Retinal pigment epithelial cell (primary cell): ENCODE results near the gene ARFGAP1.
"Not testable (repeated sequence)": the region's sequence is repeated elsewhere in the genome, so short reads cannot be mapped to it uniquely, and the experiment has no call there.

Experiments
- DNase-seq: peaks from one replicate; pipeline ENCODE4 v3.0.0-alpha.2; 2010; ENCODE audit warnings: low read depth
- H3K4me3 ChIP-seq: 2 replicates; pipeline ENCODE4 v1.5.1; 2011; ENCODE audit warnings: mild to moderate bottlenecking, low read length, control low read depth, moderate library complexity
- TF ChIP-seq, protein P1 (sequence below): conservative IDR thresholded peaks from 2 replicates; pipeline ENCODE4 v1.5.1; 2011; ENCODE audit warnings: low read depth, low read length, control low read depth, inconsistent platforms

Gene ARFGAP1

DNA sequence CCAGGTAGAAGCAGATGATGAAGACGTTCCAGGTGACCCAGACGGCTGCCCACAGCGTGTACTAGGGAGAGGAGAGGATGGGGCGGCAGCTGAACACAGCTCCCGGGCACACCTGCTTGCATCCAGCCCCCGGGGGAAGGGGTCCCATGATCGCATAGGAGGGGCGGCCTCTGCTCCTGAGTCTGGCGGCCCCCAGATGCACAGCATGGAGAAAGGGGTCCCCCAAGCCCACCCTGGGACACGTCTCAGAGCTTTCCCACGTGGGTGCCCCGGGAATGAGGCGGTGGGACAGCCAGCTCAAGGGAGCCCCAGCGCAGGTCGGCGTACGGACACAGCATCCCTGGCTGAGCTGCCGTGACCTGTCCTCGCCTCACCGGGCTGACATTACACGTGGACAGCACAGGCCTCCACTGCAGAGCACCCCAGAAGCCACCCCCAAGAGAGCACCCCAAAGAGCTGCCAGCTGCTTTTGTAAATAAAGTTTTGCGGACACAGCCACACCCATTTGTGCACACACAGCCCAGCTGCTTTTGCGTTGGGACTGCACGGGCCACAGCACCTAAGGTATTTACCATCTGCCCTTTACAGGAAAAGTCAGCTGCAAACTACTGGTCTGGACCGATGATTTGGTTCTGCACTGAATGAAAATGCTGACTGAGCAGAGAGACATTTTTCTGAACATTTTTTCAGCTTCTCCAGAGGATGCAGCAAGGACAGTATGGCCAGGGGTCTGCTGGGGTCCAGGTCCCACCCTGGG, 23.6 kb upstream of the ARFGAP1 start:
- H3K4me3 ChIP-seq, result no peak overlapping the region
- TF ChIP-seq, protein P1, sequence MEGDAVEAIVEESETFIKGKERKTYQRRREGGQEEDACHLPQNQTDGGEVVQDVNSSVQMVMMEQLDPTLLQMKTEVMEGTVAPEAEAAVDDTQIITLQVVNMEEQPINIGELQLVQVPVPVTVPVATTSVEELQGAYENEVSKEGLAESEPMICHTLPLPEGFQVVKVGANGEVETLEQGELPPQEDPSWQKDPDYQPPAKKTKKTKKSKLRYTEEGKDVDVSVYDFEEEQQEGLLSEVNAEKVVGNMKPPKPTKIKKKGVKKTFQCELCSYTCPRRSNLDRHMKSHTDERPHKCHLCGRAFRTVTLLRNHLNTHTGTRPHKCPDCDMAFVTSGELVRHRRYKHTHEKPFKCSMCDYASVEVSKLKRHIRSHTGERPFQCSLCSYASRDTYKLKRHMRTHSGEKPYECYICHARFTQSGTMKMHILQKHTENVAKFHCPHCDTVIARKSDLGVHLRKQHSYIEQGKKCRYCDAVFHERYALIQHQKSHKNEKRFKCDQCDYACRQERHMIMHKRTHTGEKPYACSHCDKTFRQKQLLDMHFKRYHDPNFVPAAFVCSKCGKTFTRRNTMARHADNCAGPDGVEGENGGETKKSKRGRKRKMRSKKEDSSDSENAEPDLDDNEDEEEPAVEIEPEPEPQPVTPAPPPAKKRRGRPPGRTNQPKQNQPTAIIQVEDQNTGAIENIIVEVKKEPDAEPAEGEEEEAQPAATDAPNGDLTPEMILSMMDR, result no peak
- no peak for DNase-seq

DNA sequence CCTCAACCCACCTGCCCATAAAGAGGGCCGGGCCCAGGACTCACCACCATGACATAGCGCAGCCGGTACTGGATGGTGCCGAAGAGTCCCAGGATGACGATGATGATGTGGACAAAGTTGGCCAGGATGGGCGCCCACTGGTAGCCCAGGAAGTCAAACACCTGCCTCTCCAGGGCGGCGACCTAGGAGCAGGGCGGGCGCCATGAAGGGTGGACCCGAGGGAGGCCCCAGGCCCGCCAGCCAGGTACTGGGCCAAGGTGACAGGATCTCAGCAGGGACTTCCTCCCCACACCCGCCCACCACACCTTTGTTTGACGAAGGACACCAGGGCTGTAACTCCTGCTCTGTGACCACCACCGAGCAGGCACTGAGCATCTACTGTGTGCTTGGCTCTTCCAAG, 22.7 kb upstream of the ARFGAP1 start:
- TF ChIP-seq, protein P1, result no peak
- no peak overlapping the region for H3K4me3 ChIP-seq
- no peak for DNase-seq

GRCh38 chr20:63251350-63251749, 21.3 kb upstream of the ARFGAP1 start:
- not testable (repeated sequence) for H3K4me3 ChIP-seq, DNase-seq
- TF ChIP-seq, protein P1, result peak; percentile 45

DNA sequence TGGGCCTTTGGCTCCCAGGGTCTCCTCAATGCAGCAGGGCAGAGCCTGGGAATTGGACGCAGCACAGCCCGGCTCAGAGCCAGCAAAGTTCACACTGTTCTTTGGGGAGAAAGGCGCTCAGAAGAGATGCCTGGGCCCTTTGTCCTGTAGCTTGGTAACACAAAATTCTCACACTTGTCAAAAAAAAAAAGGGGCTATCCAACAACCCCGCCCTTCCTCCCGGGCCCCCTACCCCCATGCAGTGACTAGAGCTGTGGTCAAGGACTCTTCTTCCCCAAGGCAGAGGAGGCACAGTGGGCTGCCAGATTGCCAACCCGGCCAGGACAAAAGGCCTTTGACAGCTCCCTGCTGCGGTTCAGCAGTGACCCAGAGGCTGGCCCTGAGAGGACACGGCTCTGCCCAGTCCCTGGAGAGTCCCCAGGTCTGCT, 20.3 kb upstream of the ARFGAP1 start:
- TF ChIP-seq, protein P1, result no peak
- H3K4me3 ChIP-seq, result no peak overlapping the region
- no peak for DNase-seq

DNA sequence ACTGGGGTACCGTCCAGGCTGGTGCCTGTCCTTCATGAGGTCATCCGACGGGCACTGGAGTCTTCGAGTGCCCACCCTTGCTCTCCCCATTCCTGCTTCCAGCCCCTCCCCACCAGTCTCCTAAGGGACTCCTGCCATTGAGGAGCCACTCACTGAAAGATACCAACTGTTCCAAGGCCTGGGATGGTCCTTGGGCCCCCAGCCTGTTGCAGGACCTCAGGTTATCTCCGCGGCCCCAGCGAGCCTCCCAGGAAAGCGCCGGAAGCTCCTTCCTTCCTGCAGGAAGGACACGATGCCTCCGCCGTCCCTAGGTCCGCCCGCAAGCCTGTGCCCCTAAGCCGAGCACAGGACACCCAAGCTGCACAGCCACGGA, 19.6 kb upstream of the ARFGAP1 start:
- TF ChIP-seq, protein P1, result no peak
- H3K4me3 ChIP-seq, result no peak overlapping the region

DNA sequence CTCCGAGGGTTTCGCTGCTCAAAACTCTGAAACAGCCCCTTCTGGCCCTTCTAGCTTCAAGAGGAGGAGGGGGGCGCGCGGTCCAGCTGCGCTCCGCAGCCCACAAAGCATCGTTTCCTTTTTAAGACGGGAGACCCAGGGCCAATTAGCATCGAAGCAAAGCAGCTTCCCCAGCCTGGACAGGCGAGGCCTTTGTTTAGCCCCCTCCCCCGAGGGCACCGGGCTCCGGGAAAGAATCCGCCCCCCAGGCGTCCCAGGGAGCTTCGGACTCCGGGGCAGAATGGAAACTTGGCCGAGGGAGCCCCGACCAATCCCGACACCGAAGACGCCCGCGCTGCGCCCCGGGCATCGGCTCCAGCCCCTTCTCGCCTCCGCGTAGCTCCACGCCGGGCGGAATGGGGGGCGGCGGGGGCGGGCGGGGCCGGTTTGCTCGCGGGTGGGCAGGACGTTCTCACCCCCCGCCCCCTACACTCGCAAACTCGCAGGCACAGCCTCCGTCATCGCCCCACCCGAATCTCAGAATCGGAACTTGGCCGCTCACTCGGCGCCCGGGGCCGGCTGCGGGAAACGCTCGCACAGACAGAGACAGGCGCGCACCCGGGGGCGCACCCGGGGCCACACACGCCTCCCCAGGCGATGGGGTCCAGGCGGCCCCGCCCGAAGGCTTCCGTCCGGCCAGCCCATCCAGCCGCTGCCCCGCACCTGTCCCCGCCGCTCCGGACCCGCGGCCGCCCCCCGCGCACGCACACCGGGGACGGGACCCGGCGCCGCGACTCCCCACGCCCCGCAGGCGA, 19.0 kb upstream of the ARFGAP1 start:
- TF ChIP-seq, protein P1, result no peak
- no peak for DNase-seq
- peak overlapping the region; percentile 32 for H3K4me3 ChIP-seq

More for the DNA sequence above, 19.6 kb upstream of the ARFGAP1 start:
- DNase-seq, result no peak
